PC-9 (cell line): ENCODE data around the gene CDH12.

Source experiments
- CTCF ChIP-seq: fragments of 200-600 bp; sonication (generic); conservative IDR thresholded peaks from 2 replicates; pipeline ENCODE4 v1.6.1; 2017; ENCODE audit warnings: mixed run types, antibody characterized with exemption, mild to moderate bottlenecking, moderate library complexity
- EZH2 ChIP-seq: fragments of 200-600 bp; sonication (generic); IDR thresholded peaks from 2 replicates; pipeline ENCODE4 v1.8.0; 2017; ENCODE audit warnings: antibody characterized with exemption, low read depth

- TF ChIP-seq CTCF (no peak), EZH2 (no peak)
These were observed 808.9 kb downstream of the CDH12 start for GRCh38 chr5:22044229-22044628.
